Testis (tissue), 2 donors: ENCODE data around the gene ZNF764.

Experiments
- POLR2A ChIP-seq: fragments of 450-650 bp; IDR thresholded peaks from one replicate; pipeline ENCODE4 v1.6.1; 2017; ENCODE audit warnings: antibody characterized with exemption, mild to moderate bottlenecking, moderate library complexity
- TF ChIP-seq, protein P1 (sequence below), 3 experiments: fragments of 450-650 bp in 2 of 3; fragments of 200-600 bp in 1 of 3; sonication (generic) in 1 of 3; IDR thresholded peaks; one replicate each; pipeline ENCODE4 v1.5.1; 2016 to 2019; ENCODE audit warnings: antibody characterized with exemption in 3 of 3, mild to moderate bottlenecking in 2 of 3, moderate library complexity in 1 of 3

DNA sequence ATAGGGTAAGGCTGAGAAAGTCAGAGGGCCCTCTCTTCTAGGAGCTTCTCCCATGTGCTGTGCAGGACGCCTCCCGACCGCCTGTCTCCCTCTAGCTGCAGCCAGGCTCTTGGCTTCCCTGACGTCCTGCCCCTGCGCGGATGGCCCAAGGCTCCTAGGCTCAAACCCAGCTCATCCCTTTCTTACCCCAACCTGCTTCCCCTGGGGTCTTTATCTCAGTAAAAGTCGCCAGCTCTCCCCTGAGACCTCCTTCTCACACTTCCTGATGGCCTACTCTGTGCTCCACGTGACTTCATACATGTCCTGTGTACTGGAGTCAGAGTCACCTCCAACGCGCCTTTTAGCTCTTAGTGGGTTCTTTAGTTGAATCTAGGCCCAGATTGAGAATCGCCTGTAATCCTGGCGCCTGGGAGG, 22.4 kb downstream of the ZNF764 start:
- TF ChIP-seq, protein P1, sequence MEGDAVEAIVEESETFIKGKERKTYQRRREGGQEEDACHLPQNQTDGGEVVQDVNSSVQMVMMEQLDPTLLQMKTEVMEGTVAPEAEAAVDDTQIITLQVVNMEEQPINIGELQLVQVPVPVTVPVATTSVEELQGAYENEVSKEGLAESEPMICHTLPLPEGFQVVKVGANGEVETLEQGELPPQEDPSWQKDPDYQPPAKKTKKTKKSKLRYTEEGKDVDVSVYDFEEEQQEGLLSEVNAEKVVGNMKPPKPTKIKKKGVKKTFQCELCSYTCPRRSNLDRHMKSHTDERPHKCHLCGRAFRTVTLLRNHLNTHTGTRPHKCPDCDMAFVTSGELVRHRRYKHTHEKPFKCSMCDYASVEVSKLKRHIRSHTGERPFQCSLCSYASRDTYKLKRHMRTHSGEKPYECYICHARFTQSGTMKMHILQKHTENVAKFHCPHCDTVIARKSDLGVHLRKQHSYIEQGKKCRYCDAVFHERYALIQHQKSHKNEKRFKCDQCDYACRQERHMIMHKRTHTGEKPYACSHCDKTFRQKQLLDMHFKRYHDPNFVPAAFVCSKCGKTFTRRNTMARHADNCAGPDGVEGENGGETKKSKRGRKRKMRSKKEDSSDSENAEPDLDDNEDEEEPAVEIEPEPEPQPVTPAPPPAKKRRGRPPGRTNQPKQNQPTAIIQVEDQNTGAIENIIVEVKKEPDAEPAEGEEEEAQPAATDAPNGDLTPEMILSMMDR (IDR thresholded peaks at IDR 0.05), result peak in 2 of 3 experiments; percentile 60 to 65
- TF ChIP-seq POLR2A, result no peak
